Spinal cord (tissue), 10 donors: Measurements from ENCODE around the gene SEZ6L2. TPM values are rescaled to one million over a fixed set of nuclear protein-coding genes. Genes with fewer than 3 reads are reported as not detected.
"Not testable (repeated sequence)": the region's sequence is repeated elsewhere in the genome, so short reads cannot be mapped to it uniquely, and the experiment has no call there.

ENCODE experiments used
- DNase-seq, 6 donors: peaks; one replicate each; pipeline versions ENCODE4 v3.0.0 to v3.0.0-alpha.2; 2013 to 2015; ENCODE audit warnings: low spot score in 6 of 6, low read depth in 4 of 6
- H3K27ac ChIP-seq: one replicate; pipeline ENCODE4 v1.5.1; 2013; ENCODE audit warnings: low read depth, low read length, control low read depth
- H3K27me3 ChIP-seq: one replicate; pipeline ENCODE4 v1.6.1; 2013; ENCODE audit warnings: low read length; ENCODE audit not compliant: control insufficient read depth, insufficient read depth
- H3K36me3 ChIP-seq: one replicate; pipeline ENCODE4 v1.6.1; 2013; ENCODE audit warnings: low read length; ENCODE audit not compliant: control insufficient read depth, insufficient read depth
- H3K4me1 ChIP-seq: one replicate; pipeline ENCODE4 v1.6.1; 2013; ENCODE audit warnings: low read length; ENCODE audit not compliant: control insufficient read depth, insufficient read depth
- H3K4me3 ChIP-seq: one replicate; pipeline ENCODE4 v1.5.1; 2013; ENCODE audit warnings: low read depth, low read length, control low read depth
- H3K9me3 ChIP-seq: one replicate; pipeline ENCODE4 v1.6.1; 2013; ENCODE audit warnings: low read length; ENCODE audit not compliant: control insufficient read depth, insufficient read depth
- WGBS: methylation state at CpG from one replicate; pipeline ENCODE4 v1.1.5; 2013; ENCODE audit warnings: missing lambda C conversion rate; ENCODE audit not compliant: insufficient coverage; 5-methylcytosine and 5-hydroxymethylcytosine counted together
- long read RNA-seq, 4 donors: transcript quantifications; one replicate each; lab custom pipeline, GENCODE V29; 2026
- polyA plus RNA-seq, 2 donors: library from polyadenylated mRNA; unstranded; fragments of 120-200 nt; gene quantifications; one replicate each; pipeline ENCODE4 v1.2.1, GENCODE V29; 2013; ENCODE audit not compliant: insufficient read length in 2 of 2
- total RNA-seq, 2 donors: library from RNA; depleted of rRNA in 1 of 2; stranded (reverse); fragments of 120-200 nt in 1 of 2; fragments of >200 nt in 1 of 2; gene quantifications; one replicate each; pipeline versions ENCODE4 v1.2.3 to v1.2.4, GENCODE V29; 2013 to 2014
- donor health status: healthy.

Gene SEZ6L2
- total RNA-seq: 10 to 100 TPM; 32.7 to 66.3 TPM
- 100 to 1,000 TPM; 138 to 155 TPM for polyA plus RNA-seq
- long read RNA-seq, donor 1, transcript SEZ6L2-201 (17 exons, 3,801 nt): major isoform, 9 of 160 reads
- long read RNA-seq, donor 1, partial matches to known transcripts: 83 of 160 reads
- long read RNA-seq, donor 1, other reads (novel, unspliced or antisense): 64 of 160 reads
- long read RNA-seq, donor 2, partial matches to known transcripts: 5 of 5 reads
- long read RNA-seq, donor 2, other reads (novel, unspliced or antisense): 0 of 5 reads
- long read RNA-seq, donor 3, partial matches to known transcripts: 20 of 20 reads
- long read RNA-seq, donor 3, other reads (novel, unspliced or antisense): 0 of 20 reads
- long read RNA-seq, donor 4: 0 reads

- DNase-seq: peak; percentile 53 to 99 (median 82)
- Histone ChIP-seq H3K36me3 (peaks cover 18% of the 10 kb centered on the region), H3K9me3 (no peaks in the 10 kb centered on the region), H3K4me3 (peak within 1 kb of the TSS; percentile 35), H3K27me3 (peaks cover 12% of the 10 kb centered on the region), H3K27ac (peak within 1 kb of the TSS; percentile 71), H3K4me1 (peaks cover 44% of the 10 kb centered on the region)
- 0% methylated on average over 21 of the region's 29 CpGs for WGBS
Measured at GRCh38 chr16:29899516-29900101, at the start of gene SEZ6L2. TSS of gene SEZ6L2 (minus strand) at chr16:29899550. CDS start at chr16:29899019, 531 bp downstream.

GRCh38 chr16:29947897-29948296 lies 48.5 kb upstream of the SEZ6L2 start:
- DNase-seq: no peak
- Histone ChIP-seq H3K27me3 (no peaks in the 10 kb centered on the region), H3K36me3 (no peaks in the 10 kb centered on the region), H3K9me3 (no peaks in the 10 kb centered on the region), H3K4me1 (no peaks in the 10 kb centered on the region), H3K4me3 (no peak overlapping the region), H3K27ac (no peak overlapping the region)
- 100% methylated on average over 1 of the region's 2 CpGs for WGBS

- 62% methylated on average over 6 of the region's 11 CpGs for WGBS
- Histone ChIP-seq H3K4me3 (no peak overlapping the region), H3K27me3 (no peaks in the 10 kb centered on the region), H3K4me1 (peaks cover 8% of the 10 kb centered on the region), H3K36me3 (no peaks in the 10 kb centered on the region), H3K27ac (peak overlapping the region; percentile 8), H3K9me3 (no peaks in the 10 kb centered on the region)
- peak in 1 of 6 donors; percentile 32 for DNase-seq
Measured at GRCh38 chr16:29943846-29944799, 44.8 kb upstream of the SEZ6L2 start.

GRCh38 chr16:29940656-29941055 lies 41.3 kb upstream of the SEZ6L2 start:
- H3K9me3 ChIP-seq: no peaks in the 10 kb centered on the region
- no peak overlapping the region for H3K4me3 ChIP-seq
- no peaks in the 10 kb centered on the region for H3K27me3 ChIP-seq
- no peak overlapping the region for H3K27ac ChIP-seq
- DNase-seq: peak in 2 of 6 donors; percentile 28 to 47
- no peaks in the 10 kb centered on the region for H3K36me3 ChIP-seq
- peaks cover 8% of the 10 kb centered on the region for H3K4me1 ChIP-seq
- 41% methylated on average over 3 of the region's 4 CpGs for WGBS

- peaks cover 15% of the 10 kb centered on the region for H3K4me1 ChIP-seq
- H3K9me3 ChIP-seq, H3K27ac ChIP-seq, H3K27me3 ChIP-seq, H3K4me3 ChIP-seq, DNase-seq, H3K36me3 ChIP-seq: not testable (repeated sequence)
- no CpG with 5 or more reads among the region's 2 CpGs for WGBS
Measured at GRCh38 chr16:29931750-29932149, 32.4 kb upstream of the SEZ6L2 start.

GRCh38 chr16:29927070-29927905 lies 27.9 kb upstream of the SEZ6L2 start:
- Histone ChIP-seq H3K9me3 (no peaks in the 10 kb centered on the region), H3K27me3 (no peaks in the 10 kb centered on the region), H3K4me3 (peak overlapping the region; percentile 87), H3K27ac (peak overlapping the region; percentile 95), H3K36me3 (peaks cover 14% of the 10 kb centered on the region), H3K4me1 (peaks cover 40% of the 10 kb centered on the region)
- DNase-seq: peak in 2 of 6 donors; percentile 42 to 71
- WGBS: 36% methylated on average over 10 of the region's 12 CpGs

- H3K4me1 ChIP-seq: peaks cover 40% of the 10 kb centered on the region
- DNase-seq: no peak
- H3K27me3 ChIP-seq: no peaks in the 10 kb centered on the region
- peaks cover 14% of the 10 kb centered on the region for H3K36me3 ChIP-seq
- WGBS: under 1% methylated on average over 12 of the region's 12 CpGs
- H3K4me3 ChIP-seq: peak overlapping the region; percentile 87
- peak overlapping the region; percentile 95 for H3K27ac ChIP-seq
- H3K9me3 ChIP-seq: no peaks in the 10 kb centered on the region
Measured at GRCh38 chr16:29926711-29927052, 27.3 kb upstream of the SEZ6L2 start.

GRCh38 chr16:29925781-29926710 lies 26.7 kb upstream of the SEZ6L2 start, which contains the start of gene KCTD13:
TSS of gene KCTD13 (minus strand) at chr16:29926226. CDS start at chr16:29926033, 193 bp downstream.
- Histone ChIP-seq H3K27me3 (no peaks in the 10 kb centered on the region), H3K4me3 (peak within 1 kb of the TSS; percentile 87), H3K27ac (peak within 1 kb of the TSS; percentile 95), H3K9me3 (no peaks in the 10 kb centered on the region), H3K36me3 (peaks cover 14% of the 10 kb centered on the region), H3K4me1 (peaks cover 46% of the 10 kb centered on the region)
- DNase-seq: peak; percentile 80 to 97 (median 88)
- whole genome bisulfite sequencing: under 1% methylated on average over 89 of the region's 89 CpGs
